PFSK-1 (cell line): ENCODE data around the gene EMILIN2.

Experiments
- FOXP2 ChIP-seq: optimal IDR thresholded peaks from 2 replicates; pipeline ENCODE3; 2011; ENCODE audit warnings: borderline replicate concordance, control low read depth, inconsistent platforms; ENCODE audit not compliant: insufficient read depth; ENCODE audit errors: extremely low read length, extremely low read depth
- POLR2AphosphoS5 ChIP-seq: IDR thresholded peaks from 2 replicates; pipeline ENCODE4 v1.6.1; 2012; ENCODE audit warnings: low read depth, mild to moderate bottlenecking, control low read depth, low read length, moderate library complexity
- REST ChIP-seq, 2 experiments: IDR thresholded peaks; 2 replicates each; pipeline versions ENCODE4 v1.6.1 to v1.8.0; 2011 to 2012; ENCODE audit warnings: low read depth in 2 of 2, low read length in 2 of 2, control low read depth in 1 of 2, inconsistent platforms in 1 of 2, mild to moderate bottlenecking in 1 of 2, moderate library complexity in 1 of 2; ENCODE audit not compliant: insufficient read depth in 1 of 2
- SIN3A ChIP-seq: IDR thresholded peaks from 2 replicates; pipeline ENCODE4 v1.6.1; 2012; ENCODE audit warnings: mild to moderate bottlenecking, low read length, moderate library complexity, borderline replicate concordance; ENCODE audit not compliant: insufficient read depth
- TAF1 ChIP-seq: IDR thresholded peaks from 2 replicates; pipeline ENCODE4 v1.6.1; 2012; ENCODE audit warnings: low read length, control low read depth, borderline replicate concordance; ENCODE audit not compliant: insufficient read depth

EMILIN2 gene

GRCh38 chr18:2872095-2872494 is 25.3 kb downstream of the EMILIN2 start:
- no peak for TF ChIP-seq FOXP2
- TF ChIP-seq SIN3A, result no peak
- TF ChIP-seq POLR2AphosphoS5, result no peak
- no peak for TF ChIP-seq REST (IDR thresholded peaks at IDR 0.05; ENCODE audit: insufficient read depth in 1 of 2, low read depth in 2 of 2, low read length in 2 of 2)

GRCh38 chr18:2874765-2875164 is 28.0 kb downstream of the EMILIN2 start:
- TF ChIP-seq REST (IDR thresholded peaks at IDR 0.05; ENCODE audit: insufficient read depth in 1 of 2, low read depth in 2 of 2, low read length in 2 of 2) (no peak), TAF1 (no peak), FOXP2 (no peak), SIN3A (no peak), POLR2AphosphoS5 (no peak)

- TF ChIP-seq REST (IDR thresholded peaks at IDR 0.05; ENCODE audit: insufficient read depth in 1 of 2, low read depth in 2 of 2, low read length in 2 of 2) (no peak), SIN3A (no peak), TAF1 (no peak)
Measured at GRCh38 chr18:2878656-2879330, 32.0 kb downstream of the EMILIN2 start.

GRCh38 chr18:2879889-2880288 is 33.1 kb downstream of the EMILIN2 start:
- TF ChIP-seq POLR2AphosphoS5 (no peak), TAF1 (no peak), SIN3A (no peak), REST (IDR thresholded peaks at IDR 0.05; ENCODE audit: insufficient read depth in 1 of 2, low read depth in 2 of 2, low read length in 2 of 2) (no peak), FOXP2 (no peak)

GRCh38 chr18:2880473-2880872 is 33.7 kb downstream of the EMILIN2 start:
- TF ChIP-seq SIN3A, result no peak
- TF ChIP-seq TAF1, result no peak
- TF ChIP-seq FOXP2, result no peak
- TF ChIP-seq REST (IDR thresholded peaks at IDR 0.05; ENCODE audit: insufficient read depth in 1 of 2, low read depth in 2 of 2, low read length in 2 of 2), result no peak
- TF ChIP-seq POLR2AphosphoS5, result no peak
